Spinal cord (tissue), 10 donors: ENCODE results near the gene TPRKB. TPM values are rescaled to one million over a fixed set of nuclear protein-coding genes. Genes with fewer than 3 reads are reported as not detected.
"Not testable (repeated sequence)": the region's sequence is repeated elsewhere in the genome, so short reads cannot be mapped to it uniquely, and the experiment has no call there.

ENCODE experiments used
- DNase-seq, 6 donors: peaks; one replicate each; pipeline versions ENCODE4 v3.0.0 to v3.0.0-alpha.2; 2013 to 2015; ENCODE audit warnings: low spot score in 6 of 6, low read depth in 4 of 6
- H3K27ac ChIP-seq: one replicate; pipeline ENCODE4 v1.5.1; 2013; ENCODE audit warnings: low read depth, low read length, control low read depth
- H3K27me3 ChIP-seq: one replicate; pipeline ENCODE4 v1.6.1; 2013; ENCODE audit warnings: low read length; ENCODE audit not compliant: control insufficient read depth, insufficient read depth
- H3K36me3 ChIP-seq: one replicate; pipeline ENCODE4 v1.6.1; 2013; ENCODE audit warnings: low read length; ENCODE audit not compliant: control insufficient read depth, insufficient read depth
- H3K4me1 ChIP-seq: one replicate; pipeline ENCODE4 v1.6.1; 2013; ENCODE audit warnings: low read length; ENCODE audit not compliant: control insufficient read depth, insufficient read depth
- H3K4me3 ChIP-seq: one replicate; pipeline ENCODE4 v1.5.1; 2013; ENCODE audit warnings: low read depth, low read length, control low read depth
- H3K9me3 ChIP-seq: one replicate; pipeline ENCODE4 v1.6.1; 2013; ENCODE audit warnings: low read length; ENCODE audit not compliant: control insufficient read depth, insufficient read depth
- WGBS: methylation state at CpG from one replicate; pipeline ENCODE4 v1.1.5; 2013; ENCODE audit warnings: missing lambda C conversion rate; ENCODE audit not compliant: insufficient coverage; 5-methylcytosine and 5-hydroxymethylcytosine counted together
- polyA plus RNA-seq, 2 donors: library from polyadenylated mRNA; unstranded; fragments of 120-200 nt; gene quantifications; one replicate each; pipeline ENCODE4 v1.2.1, GENCODE V29; 2013; ENCODE audit not compliant: insufficient read length in 2 of 2
- total RNA-seq, 2 donors: library from RNA; depleted of rRNA in 1 of 2; stranded (reverse); fragments of 120-200 nt in 1 of 2; fragments of >200 nt in 1 of 2; gene quantifications; one replicate each; pipeline versions ENCODE4 v1.2.3 to v1.2.4, GENCODE V29; 2013 to 2014
- donor health status: healthy.

Gene TPRKB
- total and polyA plus RNA-seq, 4 donors, result 31.3 to 55.7 (median 45.2) TPM

- peaks cover 3% of the 10 kb centered on the region for H3K4me1 ChIP-seq
- WGBS, result 64% methylated on average over 5 of the region's 6 CpGs
- H3K27ac ChIP-seq, result no peak overlapping the region
- H3K27me3 ChIP-seq, result no peaks in the 10 kb centered on the region
- DNase-seq, result no peak
- H3K4me3 ChIP-seq, result no peak overlapping the region
- no peaks in the 10 kb centered on the region for H3K9me3 ChIP-seq
- peaks cover 3% of the 10 kb centered on the region for H3K36me3 ChIP-seq
Observed at GRCh38 chr2:73718421-73718820, 18.7 kb downstream of the TPRKB start.

DNA sequence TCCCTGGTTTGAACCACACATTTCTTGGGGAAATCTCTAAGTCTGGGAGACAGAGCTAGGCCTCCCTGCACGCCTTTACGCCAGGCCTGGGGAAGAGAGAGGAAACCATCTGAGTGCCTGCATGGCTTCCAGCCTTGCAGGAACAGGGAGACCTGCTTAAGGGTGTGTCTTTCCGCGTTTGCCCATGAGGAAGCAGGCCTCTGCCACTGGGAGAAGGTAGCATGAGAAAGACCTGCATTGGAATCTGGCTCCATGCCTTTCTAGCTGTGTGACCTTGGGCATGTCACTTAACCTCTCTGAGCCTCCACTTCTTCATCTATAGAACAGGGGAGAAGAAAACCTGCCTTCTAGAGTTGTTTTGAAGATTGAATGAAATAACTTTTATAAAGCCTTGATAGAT, 19.4 kb downstream of the TPRKB start:
- no CpG with 5 or more reads among the region's 4 CpGs for WGBS

GRCh38 chr2:73717251-73717606, 19.9 kb downstream of the TPRKB start:
- no peak for DNase-seq
- H3K27ac ChIP-seq, result no peak overlapping the region

More for the DNA sequence above, 19.4 kb downstream of the TPRKB start:
- not testable (repeated sequence) for DNase-seq, H3K27me3 ChIP-seq, H3K4me3 ChIP-seq, H3K27ac ChIP-seq, H3K9me3 ChIP-seq, H3K36me3 ChIP-seq, H3K4me1 ChIP-seq

DNA sequence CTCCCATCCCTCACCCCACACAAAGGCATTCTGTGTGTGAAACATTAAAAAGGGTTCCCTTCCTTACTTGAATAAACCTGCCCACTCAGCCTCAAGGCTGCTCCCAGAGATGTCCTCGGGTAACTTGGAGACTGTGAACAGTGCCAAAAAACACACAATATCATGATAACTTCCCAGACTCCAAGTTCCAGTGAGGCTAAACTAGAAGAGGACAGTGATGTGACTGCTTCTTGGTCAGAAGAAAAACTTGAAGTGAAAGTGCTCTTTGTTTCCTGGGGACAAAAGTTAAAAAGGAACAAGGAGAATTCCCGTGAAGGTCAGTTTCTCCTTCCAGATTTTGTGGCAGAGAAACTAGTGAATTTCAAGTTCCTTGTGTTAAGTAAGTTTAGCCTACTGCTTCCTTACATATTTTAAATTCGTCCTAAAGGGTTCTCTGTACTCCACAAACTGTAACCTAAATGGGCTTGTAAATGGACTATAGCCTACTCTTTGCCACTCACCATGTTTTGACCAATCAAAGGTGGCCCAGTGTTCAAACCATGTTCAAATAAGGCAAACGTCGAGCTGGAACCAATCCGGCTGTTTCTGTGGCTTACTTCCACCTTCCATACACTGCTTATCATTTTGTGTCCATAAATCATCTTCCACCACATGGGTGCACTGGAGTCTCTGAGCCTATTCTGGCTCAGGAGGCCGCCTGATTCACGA, 20.4 kb downstream of the TPRKB start:
- Histone ChIP-seq H3K36me3 (peaks cover 3% of the 10 kb centered on the region), H3K4me1 (peaks cover 3% of the 10 kb centered on the region), H3K9me3 (no peaks in the 10 kb centered on the region), H3K4me3 (no peak overlapping the region), H3K27ac (peak overlapping the region; percentile 12), H3K27me3 (no peaks in the 10 kb centered on the region)
- 49% methylated on average over 5 of the region's 8 CpGs for WGBS
- DNase-seq, result peak in 1 of 6 donors; percentile 45

More at GRCh38 chr2:73717251-73717606, 19.9 kb downstream of the TPRKB start:
- H3K4me1 ChIP-seq, result peaks cover 3% of the 10 kb centered on the region
- no peak overlapping the region for H3K4me3 ChIP-seq
- H3K36me3 ChIP-seq, result peaks cover 3% of the 10 kb centered on the region
- H3K27me3 ChIP-seq, result no peaks in the 10 kb centered on the region
- no peaks in the 10 kb centered on the region for H3K9me3 ChIP-seq

GRCh38 chr2:73714091-73714490, 23.1 kb downstream of the TPRKB start:
- H3K27ac ChIP-seq, result no peak overlapping the region
- WGBS, result 40% methylated on average over 1 of the region's 2 CpGs
- H3K4me1 ChIP-seq, result peaks cover 3% of the 10 kb centered on the region
- H3K27me3 ChIP-seq, result no peaks in the 10 kb centered on the region
- no peak overlapping the region for H3K4me3 ChIP-seq
- no peak for DNase-seq
- H3K9me3 ChIP-seq, result no peaks in the 10 kb centered on the region
- peaks cover 3% of the 10 kb centered on the region for H3K36me3 ChIP-seq

DNA sequence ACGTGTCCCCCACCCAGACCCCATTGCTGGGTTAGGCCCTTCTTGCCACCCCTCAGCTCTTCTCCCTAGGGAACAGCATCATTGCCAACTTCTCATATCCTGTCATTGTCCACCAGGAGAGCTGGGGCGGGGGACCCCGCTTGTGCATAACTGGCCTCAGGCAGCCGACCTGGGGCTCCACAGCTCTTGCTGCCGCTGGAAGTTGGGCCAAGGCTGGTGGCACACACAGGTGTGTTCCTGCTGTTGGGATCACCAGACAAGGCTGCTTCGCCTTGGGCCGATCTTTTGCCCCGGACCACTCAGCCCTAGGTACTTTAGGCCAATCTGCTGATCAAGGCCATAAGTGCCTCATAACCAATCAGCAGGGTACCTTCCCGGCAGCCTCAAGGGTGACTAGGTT, 28.6 kb downstream of the TPRKB start:
- H3K4me1 ChIP-seq, result no peaks in the 10 kb centered on the region
- H3K27me3 ChIP-seq, result no peaks in the 10 kb centered on the region
- DNase-seq, result no peak
- WGBS, result 95% methylated on average over 9 of the region's 9 CpGs
- no peak overlapping the region for H3K27ac ChIP-seq
- no peaks in the 10 kb centered on the region for H3K9me3 ChIP-seq
- H3K36me3 ChIP-seq, result peaks cover 11% of the 10 kb centered on the region
- H3K4me3 ChIP-seq, result no peak overlapping the region

DNA sequence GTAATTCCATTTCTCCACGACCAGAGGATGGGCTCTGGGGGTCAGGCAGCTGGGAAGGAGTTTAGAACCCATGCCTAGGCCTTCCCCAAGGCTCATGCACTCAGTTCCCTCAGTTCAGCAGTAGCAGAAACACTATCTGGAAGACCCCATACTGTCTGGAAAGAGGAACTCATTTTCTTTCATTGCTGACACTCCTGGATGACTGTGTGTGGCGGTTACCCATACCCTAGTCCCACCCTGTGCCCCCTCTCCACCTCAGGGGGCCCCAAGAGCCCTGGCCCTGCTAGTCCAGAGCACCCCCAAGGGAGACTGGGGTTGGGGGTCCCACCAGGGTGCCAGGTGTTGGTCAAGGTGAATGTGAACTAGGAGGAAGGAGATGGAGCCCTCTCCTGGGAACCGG, 29.5 kb downstream of the TPRKB start:
- Histone ChIP-seq H3K27me3 (no peaks in the 10 kb centered on the region), H3K4me3 (no peak overlapping the region), H3K36me3 (peaks cover 11% of the 10 kb centered on the region), H3K9me3 (no peaks in the 10 kb centered on the region), H3K4me1 (no peaks in the 10 kb centered on the region), H3K27ac (no peak overlapping the region)
- DNase-seq, result no peak
- 100% methylated on average over 1 of the region's 3 CpGs for WGBS

- Histone ChIP-seq H3K27me3 (no peaks in the 10 kb centered on the region), H3K27ac (no peak overlapping the region), H3K4me1 (no peaks in the 10 kb centered on the region), H3K36me3 (peaks cover 11% of the 10 kb centered on the region), H3K9me3 (no peaks in the 10 kb centered on the region), H3K4me3 (no peak overlapping the region)
- 65% methylated on average over 5 of the region's 5 CpGs for WGBS
- DNase-seq, result no peak
Observed at GRCh38 chr2:73707058-73707457, 30.1 kb downstream of the TPRKB start.

- WGBS, result 97% methylated on average over 7 of the region's 7 CpGs
- Histone ChIP-seq H3K4me3 (no peak overlapping the region), H3K4me1 (peaks cover 3% of the 10 kb centered on the region), H3K27ac (no peak overlapping the region), H3K36me3 (peaks cover 11% of the 10 kb centered on the region), H3K27me3 (no peaks in the 10 kb centered on the region), H3K9me3 (no peaks in the 10 kb centered on the region)
- no peak for DNase-seq
Observed at GRCh38 chr2:73705091-73705490, 32.1 kb downstream of the TPRKB start.

- Histone ChIP-seq H3K4me1 (peaks cover 3% of the 10 kb centered on the region), H3K4me3 (no peak overlapping the region), H3K9me3 (no peaks in the 10 kb centered on the region), H3K36me3 (peaks cover 11% of the 10 kb centered on the region), H3K27me3 (no peaks in the 10 kb centered on the region), H3K27ac (no peak overlapping the region)
- 64% methylated on average over 2 of the region's 6 CpGs for whole genome bisulfite sequencing
- no peak for DNase-seq
Observed at GRCh38 chr2:73704285-73704684, 32.9 kb downstream of the TPRKB start.
